Liver (tissue), 9 donors: Measurements from ENCODE around the gene ARFIP1. TPM values are rescaled to one million over a fixed set of nuclear protein-coding genes. Genes with fewer than 3 reads are reported as not detected.

Experiments used
- DNase-seq: peaks from one replicate; pipeline ENCODE4 v3.0.0-alpha.2; 2017; ENCODE audit warnings: low spot score
- H3K27ac ChIP-seq, 2 donors: one replicate each; pipeline ENCODE4 v1.7.0; 2013; ENCODE audit warnings: inconsistent platforms in 2 of 2, low read length in 2 of 2, control low read depth in 1 of 2, low read depth in 1 of 2, mild to moderate bottlenecking in 1 of 2
- H3K27me3 ChIP-seq, 4 donors: one replicate each; pipeline versions ENCODE4 v1.6.1 to v1.7.0; 2013; ENCODE audit warnings: low read length in 3 of 4, inconsistent platforms in 1 of 4, mild to moderate bottlenecking in 1 of 4, moderate library complexity in 1 of 4; ENCODE audit not compliant: control insufficient read depth in 4 of 4, insufficient read depth in 4 of 4
- H3K36me3 ChIP-seq, 4 donors: one replicate each; pipeline versions ENCODE4 v1.6.1 to v1.7.0; 2013; ENCODE audit warnings: low read length in 3 of 4, mild to moderate bottlenecking in 3 of 4, low read depth in 1 of 4, moderate library complexity in 1 of 4; ENCODE audit not compliant: control insufficient read depth in 4 of 4, insufficient read depth in 3 of 4
- H3K4me1 ChIP-seq, 4 donors: one replicate each; pipeline versions ENCODE4 v1.6.1 to v1.7.0; 2013; ENCODE audit warnings: low read length in 3 of 4, mild to moderate bottlenecking in 3 of 4, moderate library complexity in 1 of 4; ENCODE audit not compliant: control insufficient read depth in 4 of 4, insufficient read depth in 4 of 4
- H3K4me3 ChIP-seq, 3 donors: one replicate each; pipeline versions ENCODE4 v1.6.1 to v1.7.0; 2013; ENCODE audit warnings: low read length in 3 of 3, control low read depth in 1 of 3, low read depth in 1 of 3, mild to moderate bottlenecking in 1 of 3
- H3K9ac ChIP-seq, 2 donors: one replicate each; pipeline ENCODE4 v1.7.0; 2013; ENCODE audit warnings: low read length in 2 of 2, mild to moderate bottlenecking in 2 of 2, moderate library complexity in 2 of 2, control low read depth in 1 of 2, low read depth in 1 of 2
- H3K9me3 ChIP-seq, 4 donors: one replicate each; pipeline versions ENCODE4 v1.6.1 to v1.7.0; 2013; ENCODE audit warnings: low read length in 3 of 4; ENCODE audit not compliant: control insufficient read depth in 4 of 4
- FOXA2 ChIP-seq: IDR thresholded peaks from 2 replicates; pipeline ENCODE4 v1.6.1; 2016; ENCODE audit warnings: antibody characterized with exemption
- HNF4A ChIP-seq, 2 donors: conservative IDR thresholded peaks; 2 replicates each; pipeline ENCODE4 v1.6.1; 2016; ENCODE audit warnings: antibody characterized with exemption in 2 of 2, mild to moderate bottlenecking in 2 of 2
- HNF4G ChIP-seq: IDR thresholded peaks from 2 replicates; pipeline ENCODE4 v1.6.1; 2016; ENCODE audit warnings: antibody characterized with exemption
- JUND ChIP-seq, 2 donors: IDR thresholded peaks; 2 replicates each; pipeline ENCODE4 v1.6.1; 2016; ENCODE audit warnings: antibody characterized with exemption in 2 of 2
- RAD21 ChIP-seq, 2 donors: IDR thresholded peaks; 2 replicates each; pipeline ENCODE4 v1.6.1; 2016; ENCODE audit warnings: antibody characterized with exemption in 2 of 2, mild to moderate bottlenecking in 2 of 2
- SP1 ChIP-seq: IDR thresholded peaks from 2 replicates; pipeline ENCODE4 v1.6.1; 2018; ENCODE audit warnings: antibody characterized with exemption, mild to moderate bottlenecking
- TAF1 ChIP-seq: conservative IDR thresholded peaks from 2 replicates; pipeline ENCODE4 v1.6.1; 2016; ENCODE audit warnings: antibody characterized with exemption, mild to moderate bottlenecking
- YY1 ChIP-seq: IDR thresholded peaks from 2 replicates; pipeline ENCODE4 v1.6.1; 2016; ENCODE audit warnings: antibody characterized with exemption, mild to moderate bottlenecking
- WGBS: extraction: QIAGEN DNeasy Blood & Tissue Kit; methylation state at CpG from one replicate; pipeline ENCODE4 v1.1.7; 2013; 5-methylcytosine and 5-hydroxymethylcytosine counted together
- polyA plus RNA-seq, 2 donors: library from polyadenylated mRNA; stranded (reverse) in 1 of 2; unstranded in 1 of 2; fragments of 200-250 nt in 1 of 2; fragments of >200 nt in 1 of 2; fragmentation: Nextera tagmentation in 1 of 2; extraction: Ambion mirVana in 1 of 2; gene quantifications; one replicate each; pipeline versions ENCODE4 v1.2.1 to v1.2.3, GENCODE V29; 2013 to 2015
- total RNA-seq, 2 donors: library from RNA; depleted of rRNA; stranded (reverse); fragments of >200 nt; gene quantifications; one replicate each; pipeline ENCODE4 v1.2.3, GENCODE V29; 2014
- TF ChIP-seq, protein P1 (sequence below): IDR thresholded peaks from 2 replicates; pipeline ENCODE4 v1.6.1; 2016; ENCODE audit warnings: antibody characterized with exemption
- TF ChIP-seq, protein P2 (sequence below): IDR thresholded peaks from 2 replicates; pipeline ENCODE4 v1.6.1; 2016; ENCODE audit warnings: antibody characterized with exemption
- TF ChIP-seq, protein P3 (sequence below): fragments of 150-350 bp; IDR thresholded peaks from 2 replicates; pipeline ENCODE4 v1.5.1; 2017; ENCODE audit warnings: improper control_type of control experiment, low read depth, low read length; ENCODE audit not compliant: missing input control
- TF ChIP-seq, protein P4 (sequence below): IDR thresholded peaks from 2 replicates; pipeline ENCODE4 v1.6.1; 2016; ENCODE audit warnings: antibody characterized with exemption, mild to moderate bottlenecking
- TF ChIP-seq, protein P5 (sequence below): IDR thresholded peaks from 2 replicates; pipeline ENCODE4 v1.6.1; 2016; ENCODE audit warnings: antibody characterized with exemption
- donor health status: healthy.
- donor health status: healthy.
- donor health status: healthy.
- donor health status: healthy.
- donor health status: healthy.

ARFIP1 gene
- total and polyA plus RNA-seq, 4 donors: 6.8 to 16.8 (median 14.9) TPM

DNA sequence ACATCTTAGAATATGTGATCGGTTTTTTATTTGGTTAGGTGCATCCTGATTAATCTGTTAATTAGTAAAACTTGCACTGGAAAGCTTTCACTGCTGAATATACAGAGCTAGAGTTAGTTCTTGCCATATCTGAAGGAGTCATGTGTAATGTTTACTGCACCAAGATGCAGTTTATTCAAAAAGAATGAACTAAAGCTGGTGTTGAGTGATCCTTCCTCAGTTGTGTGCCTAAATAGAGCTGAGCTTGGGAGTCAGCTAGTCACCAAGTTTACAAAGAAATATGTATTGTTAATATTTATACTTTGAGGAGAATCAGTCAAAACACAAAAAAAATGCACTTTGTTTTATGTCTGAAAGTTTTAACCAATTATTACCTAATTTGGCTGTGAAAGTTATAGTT is 102.2 kb downstream of the ARFIP1 start:
- Histone ChIP-seq H3K4me3 (no peak overlapping the region), H3K36me3 (peaks cover 0 to 4% (median 2%) of the 10 kb centered on the region in 4 donors), H3K27me3 (no peaks in the 10 kb centered on the region), H3K9me3 (no peaks in the 10 kb centered on the region), H3K9ac (no peak overlapping the region), H3K4me1 (no peaks in the 10 kb centered on the region), H3K27ac (no peak overlapping the region)
- TF ChIP-seq JUND (IDR thresholded peaks at IDR 0.05): no peak
- TF ChIP-seq FOXA2: no peak
- WGBS: 96% methylated on average over 1 of the region's 1 CpG
- no peak for DNase-seq

DNA sequence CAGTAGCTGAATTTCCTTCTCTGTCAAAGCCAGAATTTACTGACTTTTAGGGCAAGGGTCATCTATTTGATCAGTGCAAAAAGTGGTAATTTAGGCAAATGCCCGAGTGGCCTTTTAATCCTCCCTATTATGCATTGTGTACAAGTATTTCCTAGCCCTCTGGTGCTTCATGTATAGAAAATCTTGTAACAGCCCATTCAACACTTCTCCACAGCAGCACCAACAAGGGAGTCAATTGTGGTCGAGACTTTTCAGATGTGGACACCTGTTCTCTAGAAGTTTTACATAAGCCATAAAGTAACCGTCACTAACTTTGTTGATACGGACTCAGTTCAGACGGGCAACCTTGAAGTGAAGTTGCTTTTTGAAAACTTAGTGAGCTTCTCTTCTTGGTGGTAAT is 105.4 kb downstream of the ARFIP1 start:
- Histone ChIP-seq H3K4me1 (no peaks in the 10 kb centered on the region), H3K36me3 (peaks cover 0 to 6% (median 3%) of the 10 kb centered on the region in 4 donors), H3K27me3 (no peaks in the 10 kb centered on the region), H3K9ac (no peak overlapping the region), H3K27ac (no peak overlapping the region), H3K9me3 (no peaks in the 10 kb centered on the region), H3K4me3 (no peak overlapping the region)
- TF ChIP-seq SP1: no peak
- TF ChIP-seq FOXA2: no peak
- TF ChIP-seq, protein P1, sequence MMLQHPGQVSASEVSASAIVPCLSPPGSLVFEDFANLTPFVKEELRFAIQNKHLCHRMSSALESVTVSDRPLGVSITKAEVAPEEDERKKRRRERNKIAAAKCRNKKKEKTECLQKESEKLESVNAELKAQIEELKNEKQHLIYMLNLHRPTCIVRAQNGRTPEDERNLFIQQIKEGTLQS: no peak
- no peak for TF ChIP-seq HNF4G
- no peak for TF ChIP-seq HNF4A (conservative IDR thresholded peaks at IDR 0.05)
- TF ChIP-seq RAD21 (IDR thresholded peaks at IDR 0.05): no peak
- TF ChIP-seq, protein P2, sequence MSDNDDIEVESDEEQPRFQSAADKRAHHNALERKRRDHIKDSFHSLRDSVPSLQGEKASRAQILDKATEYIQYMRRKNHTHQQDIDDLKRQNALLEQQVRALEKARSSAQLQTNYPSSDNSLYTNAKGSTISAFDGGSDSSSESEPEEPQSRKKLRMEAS: no peak
- WGBS: 91% methylated on average over 5 of the region's 5 CpGs
- no peak for DNase-seq

DNA sequence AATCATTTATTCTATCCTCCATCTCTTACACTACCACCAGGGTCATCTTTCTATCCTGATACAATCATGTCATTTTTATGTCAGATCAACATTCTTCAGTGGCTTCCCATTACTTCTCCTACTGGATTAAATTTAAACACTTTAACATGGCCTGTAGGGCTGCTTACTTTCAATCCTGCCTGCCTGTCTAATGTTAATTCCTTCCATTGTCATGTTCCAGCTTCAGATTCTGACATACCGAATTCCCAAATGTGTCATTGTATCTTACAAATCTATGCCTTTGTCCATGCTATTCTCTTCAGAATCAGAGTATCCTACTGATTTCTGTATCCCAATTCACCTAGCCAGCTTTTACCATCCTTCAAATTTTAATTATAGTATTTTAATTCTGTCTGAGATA is 106.4 kb downstream of the ARFIP1 start:
- Histone ChIP-seq H3K27ac (no peak overlapping the region), H3K27me3 (no peaks in the 10 kb centered on the region), H3K36me3 (peaks cover 0 to 9% (median 4%) of the 10 kb centered on the region in 4 donors), H3K9ac (no peak overlapping the region), H3K9me3 (no peaks in the 10 kb centered on the region), H3K4me1 (no peaks in the 10 kb centered on the region), H3K4me3 (no peak overlapping the region)
- DNase-seq: no peak
- WGBS: 87% methylated on average over 1 of the region's 1 CpG
- TF ChIP-seq, protein P3, sequence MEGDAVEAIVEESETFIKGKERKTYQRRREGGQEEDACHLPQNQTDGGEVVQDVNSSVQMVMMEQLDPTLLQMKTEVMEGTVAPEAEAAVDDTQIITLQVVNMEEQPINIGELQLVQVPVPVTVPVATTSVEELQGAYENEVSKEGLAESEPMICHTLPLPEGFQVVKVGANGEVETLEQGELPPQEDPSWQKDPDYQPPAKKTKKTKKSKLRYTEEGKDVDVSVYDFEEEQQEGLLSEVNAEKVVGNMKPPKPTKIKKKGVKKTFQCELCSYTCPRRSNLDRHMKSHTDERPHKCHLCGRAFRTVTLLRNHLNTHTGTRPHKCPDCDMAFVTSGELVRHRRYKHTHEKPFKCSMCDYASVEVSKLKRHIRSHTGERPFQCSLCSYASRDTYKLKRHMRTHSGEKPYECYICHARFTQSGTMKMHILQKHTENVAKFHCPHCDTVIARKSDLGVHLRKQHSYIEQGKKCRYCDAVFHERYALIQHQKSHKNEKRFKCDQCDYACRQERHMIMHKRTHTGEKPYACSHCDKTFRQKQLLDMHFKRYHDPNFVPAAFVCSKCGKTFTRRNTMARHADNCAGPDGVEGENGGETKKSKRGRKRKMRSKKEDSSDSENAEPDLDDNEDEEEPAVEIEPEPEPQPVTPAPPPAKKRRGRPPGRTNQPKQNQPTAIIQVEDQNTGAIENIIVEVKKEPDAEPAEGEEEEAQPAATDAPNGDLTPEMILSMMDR: no peak
- TF ChIP-seq TAF1: no peak
- TF ChIP-seq HNF4G: no peak
- TF ChIP-seq, protein P4, sequence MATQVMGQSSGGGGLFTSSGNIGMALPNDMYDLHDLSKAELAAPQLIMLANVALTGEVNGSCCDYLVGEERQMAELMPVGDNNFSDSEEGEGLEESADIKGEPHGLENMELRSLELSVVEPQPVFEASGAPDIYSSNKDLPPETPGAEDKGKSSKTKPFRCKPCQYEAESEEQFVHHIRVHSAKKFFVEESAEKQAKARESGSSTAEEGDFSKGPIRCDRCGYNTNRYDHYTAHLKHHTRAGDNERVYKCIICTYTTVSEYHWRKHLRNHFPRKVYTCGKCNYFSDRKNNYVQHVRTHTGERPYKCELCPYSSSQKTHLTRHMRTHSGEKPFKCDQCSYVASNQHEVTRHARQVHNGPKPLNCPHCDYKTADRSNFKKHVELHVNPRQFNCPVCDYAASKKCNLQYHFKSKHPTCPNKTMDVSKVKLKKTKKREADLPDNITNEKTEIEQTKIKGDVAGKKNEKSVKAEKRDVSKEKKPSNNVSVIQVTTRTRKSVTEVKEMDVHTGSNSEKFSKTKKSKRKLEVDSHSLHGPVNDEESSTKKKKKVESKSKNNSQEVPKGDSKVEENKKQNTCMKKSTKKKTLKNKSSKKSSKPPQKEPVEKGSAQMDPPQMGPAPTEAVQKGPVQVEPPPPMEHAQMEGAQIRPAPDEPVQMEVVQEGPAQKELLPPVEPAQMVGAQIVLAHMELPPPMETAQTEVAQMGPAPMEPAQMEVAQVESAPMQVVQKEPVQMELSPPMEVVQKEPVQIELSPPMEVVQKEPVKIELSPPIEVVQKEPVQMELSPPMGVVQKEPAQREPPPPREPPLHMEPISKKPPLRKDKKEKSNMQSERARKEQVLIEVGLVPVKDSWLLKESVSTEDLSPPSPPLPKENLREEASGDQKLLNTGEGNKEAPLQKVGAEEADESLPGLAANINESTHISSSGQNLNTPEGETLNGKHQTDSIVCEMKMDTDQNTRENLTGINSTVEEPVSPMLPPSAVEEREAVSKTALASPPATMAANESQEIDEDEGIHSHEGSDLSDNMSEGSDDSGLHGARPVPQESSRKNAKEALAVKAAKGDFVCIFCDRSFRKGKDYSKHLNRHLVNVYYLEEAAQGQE: no peak
- TF ChIP-seq, protein P5, sequence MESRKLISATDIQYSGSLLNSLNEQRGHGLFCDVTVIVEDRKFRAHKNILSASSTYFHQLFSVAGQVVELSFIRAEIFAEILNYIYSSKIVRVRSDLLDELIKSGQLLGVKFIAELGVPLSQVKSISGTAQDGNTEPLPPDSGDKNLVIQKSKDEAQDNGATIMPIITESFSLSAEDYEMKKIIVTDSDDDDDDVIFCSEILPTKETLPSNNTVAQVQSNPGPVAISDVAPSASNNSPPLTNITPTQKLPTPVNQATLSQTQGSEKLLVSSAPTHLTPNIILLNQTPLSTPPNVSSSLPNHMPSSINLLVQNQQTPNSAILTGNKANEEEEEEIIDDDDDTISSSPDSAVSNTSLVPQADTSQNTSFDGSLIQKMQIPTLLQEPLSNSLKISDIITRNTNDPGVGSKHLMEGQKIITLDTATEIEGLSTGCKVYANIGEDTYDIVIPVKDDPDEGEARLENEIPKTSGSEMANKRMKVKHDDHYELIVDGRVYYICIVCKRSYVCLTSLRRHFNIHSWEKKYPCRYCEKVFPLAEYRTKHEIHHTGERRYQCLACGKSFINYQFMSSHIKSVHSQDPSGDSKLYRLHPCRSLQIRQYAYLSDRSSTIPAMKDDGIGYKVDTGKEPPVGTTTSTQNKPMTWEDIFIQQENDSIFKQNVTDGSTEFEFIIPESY: no peak
- no peak for TF ChIP-seq FOXA2
- no peak for TF ChIP-seq YY1
- no peak for TF ChIP-seq JUND (IDR thresholded peaks at IDR 0.05)
